Epithelial cell of esophagus (primary cell): ENCODE measurements around the gene BAG3.

Experiments used
- DNase-seq: peaks from one replicate; pipeline ENCODE4 v3.0.0; 2010; ENCODE audit warnings: low read depth
- H3K4me3 ChIP-seq: 2 replicates; pipeline ENCODE4 v1.5.1; 2011; ENCODE audit warnings: mild to moderate bottlenecking, low read length, control low read depth
- CTCF ChIP-seq: IDR thresholded peaks from 2 replicates; pipeline ENCODE4 v1.5.1; 2011; ENCODE audit warnings: low read depth, mild to moderate bottlenecking, low read length, control low read depth, inconsistent platforms; ENCODE audit not compliant: insufficient read depth; ENCODE audit errors: missing control alignments

BAG3 gene

GRCh38 chr10:119680650-119681081 lies 29.5 kb downstream of the BAG3 start:
- no peak for TF ChIP-seq CTCF
- DNase-seq = peak; percentile 98
- H3K4me3 ChIP-seq = peak overlapping the region; percentile 9

DNA sequence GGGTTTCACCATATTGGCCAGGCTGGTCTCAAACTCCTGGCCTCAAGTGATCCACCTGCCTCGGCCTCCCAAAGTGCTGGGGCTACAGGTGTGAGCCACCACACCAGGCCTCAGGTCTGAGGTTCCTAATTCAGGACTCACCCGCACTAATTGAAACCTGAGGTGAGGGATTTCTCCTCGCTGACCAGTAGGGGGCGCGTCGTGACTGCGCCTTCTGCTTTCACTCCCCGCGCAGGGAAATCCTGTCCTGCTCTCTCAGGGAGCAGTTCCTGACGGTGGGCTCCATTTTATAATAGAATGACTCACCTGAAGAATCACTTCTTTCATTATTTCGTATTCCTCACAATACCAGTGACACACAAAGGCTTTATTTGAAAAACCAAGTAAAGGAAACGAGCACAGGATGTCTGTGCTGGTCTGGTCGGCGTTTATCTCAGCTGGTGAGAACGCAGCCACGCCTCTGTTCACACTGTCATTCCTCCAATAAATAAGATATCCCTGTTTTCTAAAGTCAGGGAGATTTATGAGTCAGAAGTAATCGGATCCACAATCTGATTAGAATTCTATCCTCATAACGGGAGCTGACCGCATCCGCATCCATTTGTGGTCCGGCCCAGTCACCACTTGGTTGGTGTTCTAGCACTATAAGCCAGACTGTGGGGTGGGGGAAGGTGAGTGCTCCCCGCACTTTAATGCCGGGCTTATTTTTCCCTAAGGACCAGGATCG lies 35.4 kb downstream of the BAG3 start:
- H3K4me3 ChIP-seq = peak overlapping the region; percentile 39
- peak; percentile 88 for TF ChIP-seq CTCF
- peak; percentile 94 for DNase-seq

DNA sequence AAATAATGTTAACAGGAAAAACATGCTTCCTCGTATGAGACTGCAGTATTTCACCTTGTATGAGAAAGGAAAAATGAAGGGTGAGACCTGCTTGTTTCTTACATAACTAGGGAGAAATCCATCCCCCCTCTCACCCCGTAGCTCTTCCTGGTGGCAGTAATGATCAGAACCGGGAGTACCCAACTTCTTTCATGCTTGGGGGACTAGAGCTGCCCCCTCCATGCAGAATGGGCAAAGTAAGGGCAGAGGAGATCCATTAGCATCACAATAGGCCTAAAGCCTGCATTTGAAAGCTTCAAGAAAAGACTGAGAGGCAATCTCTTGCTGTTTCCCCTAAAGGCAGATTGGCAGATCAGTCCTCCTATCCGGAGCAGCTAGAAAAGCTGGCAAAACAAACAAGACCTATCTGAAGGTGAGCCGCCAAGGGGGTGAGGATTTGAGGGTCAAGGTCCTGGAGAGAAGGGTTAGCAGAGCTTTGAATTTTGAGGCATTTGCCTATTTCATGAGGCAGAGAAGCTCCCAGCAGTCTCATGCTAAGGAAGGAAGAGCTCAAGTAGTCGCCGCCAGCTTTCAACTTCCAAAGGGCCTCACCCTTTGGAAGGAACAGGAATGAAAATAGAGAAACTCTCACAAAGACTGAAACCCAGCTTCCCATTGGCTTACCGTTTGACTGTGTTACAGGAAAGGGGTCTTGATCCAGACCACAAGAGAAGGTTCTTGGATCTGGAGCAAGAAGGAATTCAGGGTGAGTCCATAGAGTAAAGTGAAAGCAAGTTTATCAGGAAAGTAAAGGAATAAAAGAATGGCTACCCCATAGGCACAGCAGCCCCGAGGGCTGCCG lies 36.2 kb downstream of the BAG3 start:
- TF ChIP-seq CTCF = no peak
- DNase-seq = peak; percentile 22
- H3K4me3 ChIP-seq = no peak overlapping the region

- H3K4me3 ChIP-seq = no peak overlapping the region
- no peak for DNase-seq
- TF ChIP-seq CTCF = no peak
Measured at GRCh38 chr10:119688033-119688508, 36.9 kb downstream of the BAG3 start.

DNA sequence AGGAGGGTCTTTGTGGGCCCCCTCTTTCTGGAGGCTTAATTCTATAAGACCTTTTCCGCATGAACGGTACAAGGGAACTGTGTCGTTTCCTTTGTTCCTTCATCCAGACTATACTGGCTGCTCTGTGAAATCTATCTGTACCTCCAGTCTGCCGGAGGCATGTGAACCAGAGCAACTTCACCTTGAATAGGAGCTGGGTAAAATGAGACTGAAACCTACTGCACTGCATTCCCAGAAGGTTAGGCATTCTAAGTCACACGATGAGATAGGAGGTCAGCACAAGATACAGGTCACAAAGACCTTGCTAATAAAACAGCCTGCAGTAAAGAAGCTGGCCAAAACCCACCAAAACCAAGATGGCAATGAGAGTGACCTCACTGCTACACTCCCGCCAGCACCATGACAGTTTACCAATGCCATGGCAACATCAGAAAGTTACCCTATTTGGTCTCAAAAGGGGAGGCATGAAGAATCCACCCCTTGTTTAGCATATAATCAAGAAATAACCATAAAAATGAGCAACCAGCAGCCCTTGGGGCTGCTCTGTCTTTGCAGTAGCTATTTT lies 37.9 kb downstream of the BAG3 start:
- DNase-seq = no peak
- TF ChIP-seq CTCF = no peak
- H3K4me3 ChIP-seq = no peak overlapping the region

GRCh38 chr10:119691726-119692125 lies 40.5 kb downstream of the BAG3 start:
- H3K4me3 ChIP-seq = no peak overlapping the region
- DNase-seq = no peak
- TF ChIP-seq CTCF = no peak
